ENCODE results near the gene FOXL1. TPM values are rescaled to one million over a fixed set of nuclear protein-coding genes. Genes with fewer than 3 reads are reported as not detected.
A peak's percentile ranks its signal among the peaks of the same experiment; 100 is the strongest.

The FOXL1 gene
- polyA plus RNA-seq, 3 donors: not detected

DNA sequence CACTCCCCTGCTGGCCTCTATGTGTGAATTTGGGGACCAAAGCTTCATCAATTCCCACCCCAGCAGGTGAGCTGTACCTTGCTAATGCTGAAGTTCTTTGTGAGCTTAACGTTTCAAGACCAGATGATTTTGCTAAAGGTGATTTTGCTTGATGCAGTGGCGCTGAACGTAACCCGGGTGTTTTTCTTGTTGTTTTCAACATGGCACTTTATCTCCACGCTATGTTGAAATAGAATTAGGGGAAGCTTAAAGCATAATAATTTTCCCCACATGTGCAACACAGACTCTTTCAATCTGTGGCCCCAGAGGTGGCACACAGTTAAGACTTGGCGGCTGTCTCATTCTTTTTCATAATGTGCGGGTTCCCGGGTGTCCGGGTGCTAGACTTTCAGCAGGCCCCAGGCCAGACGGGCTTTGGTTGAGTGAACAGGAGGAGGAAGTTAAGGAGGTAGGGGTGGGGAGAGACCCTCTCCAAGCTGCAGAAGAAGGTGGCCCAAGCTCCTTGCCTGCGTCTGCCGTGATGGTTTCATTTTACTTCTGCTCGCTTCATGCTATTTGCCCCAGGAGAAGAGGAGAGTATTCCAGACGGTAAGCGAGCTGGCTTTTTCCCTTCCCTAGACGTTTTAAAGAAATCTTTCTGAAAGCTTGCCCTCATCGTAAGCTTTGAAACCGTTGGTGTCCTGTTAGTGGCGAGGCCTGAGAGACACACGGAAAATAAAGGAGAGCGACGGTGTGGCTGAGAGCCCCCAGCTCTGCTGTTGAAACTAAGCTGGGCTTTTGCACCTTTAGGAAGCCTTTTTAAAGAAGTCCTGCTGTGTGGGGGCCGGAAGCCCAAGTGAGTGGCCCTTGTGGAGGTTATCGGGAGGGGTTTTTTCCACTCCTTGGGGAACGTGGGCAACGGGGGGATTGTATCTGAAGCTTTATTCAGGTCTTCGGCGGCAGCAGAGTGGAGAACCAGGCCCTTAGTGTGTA lies 7.5 kb upstream of the FOXL1 start:
- H2AFZ ChIP-seq (ENCODE audit: insufficient read depth, low read depth, low read length, poor library complexity, severe bottlenecking): no peak overlapping the region
- H3K9me3 ChIP-seq (replicated peaks in 1 of 2; ENCODE audit: control insufficient read depth in 1 of 2, insufficient read depth in 1 of 2, low read length in 2 of 2): peaks cover 0 to 3% of the 10 kb centered on the region in 2 donors
- Mint-ChIP-seq H3K4me1 (peaks cover 8% of the 10 kb centered on the region), H3K36me3 (no peaks in the 10 kb centered on the region), H3K27me3 (ENCODE audit: low read depth in 3 of 3) (peaks cover 62 to 89% (median 75%) of the 10 kb centered on the region in 3 donors), H3K4me3 (peak overlapping the region in 1 of 2 donors; percentile 56), H3K9me3 (peaks cover 0 to 12% (median 3%) of the 10 kb centered on the region in 7 donors), H3K27ac (peak overlapping the region in 1 of 7 donors; percentile 17)
- H3K4me2 ChIP-seq (replicated peaks; ENCODE audit: extremely low read depth, low read length, poor library complexity, severe bottlenecking): no peak overlapping the region
- H3K4me3 ChIP-seq (replicated peaks in 1 of 3; ENCODE audit: low read depth in 2 of 3, low read length in 3 of 3): no peak overlapping the region
- H3K27me3 ChIP-seq (ENCODE audit: control insufficient read depth in 2 of 2, insufficient read depth in 2 of 2, low read length in 2 of 2): peaks cover 25 to 74% of the 10 kb centered on the region in 2 donors
- no peaks in the 10 kb centered on the region for H3K79me2 ChIP-seq (ENCODE audit: insufficient read depth, low read length)
- no peak overlapping the region for H3K9ac ChIP-seq (ENCODE audit: insufficient read depth, low read length, poor library complexity, severe bottlenecking)
- WGBS (ENCODE audit: insufficient coverage): 79% methylated on average over 19 of the region's 28 CpGs
- H3K4me1 ChIP-seq (ENCODE audit: control insufficient read depth in 1 of 2, insufficient read depth in 2 of 2, low read length in 2 of 2): peaks cover 3 to 9% of the 10 kb centered on the region in 2 donors
- no peaks in the 10 kb centered on the region for H4K20me1 ChIP-seq (ENCODE audit: insufficient read depth, low read length)
- no peak overlapping the region for H3K27ac ChIP-seq (ENCODE audit: low read depth in 1 of 2, low read length in 2 of 2)
- H3K36me3 ChIP-seq (replicated peaks in 1 of 2; ENCODE audit: control insufficient read depth in 1 of 2, insufficient read depth in 2 of 2, low read length in 2 of 2): no peaks in the 10 kb centered on the region
- TF ChIP-seq, protein P1, sequence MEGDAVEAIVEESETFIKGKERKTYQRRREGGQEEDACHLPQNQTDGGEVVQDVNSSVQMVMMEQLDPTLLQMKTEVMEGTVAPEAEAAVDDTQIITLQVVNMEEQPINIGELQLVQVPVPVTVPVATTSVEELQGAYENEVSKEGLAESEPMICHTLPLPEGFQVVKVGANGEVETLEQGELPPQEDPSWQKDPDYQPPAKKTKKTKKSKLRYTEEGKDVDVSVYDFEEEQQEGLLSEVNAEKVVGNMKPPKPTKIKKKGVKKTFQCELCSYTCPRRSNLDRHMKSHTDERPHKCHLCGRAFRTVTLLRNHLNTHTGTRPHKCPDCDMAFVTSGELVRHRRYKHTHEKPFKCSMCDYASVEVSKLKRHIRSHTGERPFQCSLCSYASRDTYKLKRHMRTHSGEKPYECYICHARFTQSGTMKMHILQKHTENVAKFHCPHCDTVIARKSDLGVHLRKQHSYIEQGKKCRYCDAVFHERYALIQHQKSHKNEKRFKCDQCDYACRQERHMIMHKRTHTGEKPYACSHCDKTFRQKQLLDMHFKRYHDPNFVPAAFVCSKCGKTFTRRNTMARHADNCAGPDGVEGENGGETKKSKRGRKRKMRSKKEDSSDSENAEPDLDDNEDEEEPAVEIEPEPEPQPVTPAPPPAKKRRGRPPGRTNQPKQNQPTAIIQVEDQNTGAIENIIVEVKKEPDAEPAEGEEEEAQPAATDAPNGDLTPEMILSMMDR (IDR thresholded peaks at IDR 0.05): no peak
- intact Hi-C loops (cut with micrococcal nuclease): no loop called here
- no peak for DNase-seq

DNA sequence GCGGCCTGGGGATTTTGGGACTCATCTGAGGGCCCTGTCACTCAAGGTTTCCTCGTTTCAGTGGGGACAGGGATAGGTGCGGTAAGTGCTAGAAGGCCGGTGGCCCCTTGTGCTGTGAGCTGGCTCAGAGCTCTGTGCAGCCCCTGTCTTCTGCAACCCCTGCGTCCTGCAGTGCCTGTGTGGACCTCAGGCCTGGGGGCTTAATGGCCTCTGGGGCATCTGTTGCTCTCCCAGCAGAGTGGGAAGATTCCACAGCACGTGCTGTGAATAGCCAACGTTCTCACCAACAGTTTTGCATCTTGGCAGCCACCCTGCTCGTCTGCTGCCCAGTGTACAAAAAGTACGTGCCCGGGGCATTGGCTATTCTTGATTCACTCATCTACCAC lies 6.8 kb upstream of the FOXL1 start:
- peaks cover 24 to 74% of the 10 kb centered on the region in 2 donors for H3K27me3 ChIP-seq (ENCODE audit: control insufficient read depth in 2 of 2, insufficient read depth in 2 of 2, low read length in 2 of 2)
- TF ChIP-seq, protein P1 (IDR thresholded peaks at IDR 0.05): no peak
- Mint-ChIP-seq H3K4me3 (no peak overlapping the region), H3K9me3 (peaks cover 0 to 17% (median 5%) of the 10 kb centered on the region in 7 donors), H3K4me1 (peaks cover 11% of the 10 kb centered on the region), H3K36me3 (no peaks in the 10 kb centered on the region), H3K27ac (no peak overlapping the region), H3K27me3 (ENCODE audit: low read depth in 3 of 3) (peaks cover 63 to 89% (median 76%) of the 10 kb centered on the region in 3 donors)
- no peak overlapping the region for H3K27ac ChIP-seq (ENCODE audit: low read depth in 1 of 2, low read length in 2 of 2)
- H3K9ac ChIP-seq (ENCODE audit: insufficient read depth, low read length, poor library complexity, severe bottlenecking): no peak overlapping the region
- no peak for DNase-seq
- no peaks in the 10 kb centered on the region for H3K79me2 ChIP-seq (ENCODE audit: insufficient read depth, low read length)
- peaks cover 0 to 2% of the 10 kb centered on the region in 2 donors for H3K9me3 ChIP-seq (replicated peaks in 1 of 2; ENCODE audit: control insufficient read depth in 1 of 2, insufficient read depth in 1 of 2, low read length in 2 of 2)
- no peak overlapping the region for H3K4me2 ChIP-seq (replicated peaks; ENCODE audit: extremely low read depth, low read length, poor library complexity, severe bottlenecking)
- H2AFZ ChIP-seq (ENCODE audit: insufficient read depth, low read depth, low read length, poor library complexity, severe bottlenecking): no peak overlapping the region
- H4K20me1 ChIP-seq (ENCODE audit: insufficient read depth, low read length): no peaks in the 10 kb centered on the region
- no peak overlapping the region for H3K4me3 ChIP-seq (replicated peaks in 1 of 3; ENCODE audit: low read depth in 2 of 3, low read length in 3 of 3)
- H3K36me3 ChIP-seq (replicated peaks in 1 of 2; ENCODE audit: control insufficient read depth in 1 of 2, insufficient read depth in 2 of 2, low read length in 2 of 2): no peaks in the 10 kb centered on the region
- intact Hi-C loops (cut with micrococcal nuclease): no loop called here
- H3K4me1 ChIP-seq (ENCODE audit: control insufficient read depth in 1 of 2, insufficient read depth in 2 of 2, low read length in 2 of 2): peaks cover 10 to 16% of the 10 kb centered on the region in 2 donors
- 86% methylated on average over 7 of the region's 10 CpGs for WGBS (ENCODE audit: insufficient coverage)

Data from CD14-positive monocyte (primary cell).